Nephron (organoid): ENCODE data around the gene HOXB6.

Source experiments
- H3K27ac Mint-ChIP-seq, 3 experiments: 2 replicates each; pipeline ENCODE4 v1.8.0; 2020; ENCODE audit warnings: mixed read lengths in 3 of 3, mild to moderate bottlenecking in 2 of 3, moderate library complexity in 1 of 3
- H3K27me3 Mint-ChIP-seq: 2 replicates; pipeline ENCODE4 v1.8.0; 2021; ENCODE audit warnings: low read depth, mild to moderate bottlenecking, moderate library complexity, mixed read lengths
- H3K36me3 Mint-ChIP-seq: 2 replicates; pipeline ENCODE4 v1.8.0; 2020; ENCODE audit warnings: low read depth, mixed read lengths
- H3K4me1 Mint-ChIP-seq: 2 replicates; pipeline ENCODE4 v1.8.0; 2020; ENCODE audit warnings: mixed read lengths
- H3K4me3 Mint-ChIP-seq, 3 experiments: 2 replicates each; pipeline ENCODE4 v1.8.0; 2020; ENCODE audit warnings: mild to moderate bottlenecking in 3 of 3, mixed read lengths in 3 of 3, moderate library complexity in 2 of 3
- H3K9me3 Mint-ChIP-seq: 2 replicates; pipeline ENCODE4 v1.8.0; 2020; ENCODE audit warnings: mixed read lengths
- CTCF ChIP-seq, 3 experiments: fragments of 200-600 bp; sonication (generic); IDR thresholded peaks; one replicate each; pipeline ENCODE4 v1.5.0; 2021; ENCODE audit warnings: antibody characterized with exemption in 3 of 3; ENCODE audit not compliant: unreplicated experiment in 3 of 3

The HOXB6 gene

GRCh38 chr17:48611681-48612455 is 7.1 kb upstream of the HOXB6 start:
- Mint-ChIP-seq H3K4me1 (peaks cover 52% of the 10 kb centered on the region), H3K4me3 (peak overlapping the region; percentile 94 to 98 (median 94)), H3K36me3 (peaks cover 12% of the 10 kb centered on the region), H3K9me3 (no peaks in the 10 kb centered on the region), H3K27me3 (peaks cover 78% of the 10 kb centered on the region), H3K27ac (peak overlapping the region in 2 of 3 experiments; percentile 98 to 99)
- no peak for TF ChIP-seq CTCF (IDR thresholded peaks at IDR 0.05; ENCODE audit: unreplicated experiment in 3 of 3)

DNA sequence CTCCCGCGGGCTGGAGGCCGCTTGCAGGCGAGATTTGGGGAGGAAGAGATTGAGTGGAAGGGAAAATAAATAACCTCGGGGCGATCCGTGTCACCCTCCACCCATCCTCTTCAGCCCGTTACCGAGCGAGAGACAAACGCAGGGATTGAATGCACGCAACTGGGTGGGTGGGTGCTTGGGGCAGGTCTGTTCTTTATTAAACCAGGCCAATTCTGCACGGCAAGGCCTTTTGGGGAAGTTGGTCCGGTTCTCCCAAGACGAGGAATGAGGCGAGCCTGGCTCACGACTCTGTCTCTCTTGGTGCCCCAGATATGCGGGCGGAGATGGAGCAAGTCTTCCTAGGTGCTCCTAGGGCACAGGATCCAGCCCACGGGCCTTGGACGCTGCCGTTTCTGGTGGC is 6.4 kb upstream of the HOXB6 start:
- Mint-ChIP-seq H3K36me3 (peaks cover 12% of the 10 kb centered on the region), H3K4me3 (peak overlapping the region; percentile 94 to 98 (median 94)), H3K27ac (peak overlapping the region in 2 of 3 experiments; percentile 98 to 99), H3K9me3 (no peaks in the 10 kb centered on the region), H3K4me1 (peaks cover 54% of the 10 kb centered on the region), H3K27me3 (peaks cover 77% of the 10 kb centered on the region)
- no peak for TF ChIP-seq CTCF (IDR thresholded peaks at IDR 0.05; ENCODE audit: unreplicated experiment in 3 of 3)

GRCh38 chr17:48610282-48611211 is 5.8 kb upstream of the HOXB6 start, which contains the start of gene HOXB7:
Gene HOXB7, minus strand, starts transcription at chr17:48611017. Its CDS starts 99 bp downstream, at chr17:48610918.
- H3K36me3 Mint-ChIP-seq = peaks cover 12% of the 10 kb centered on the region
- H3K27ac Mint-ChIP-seq = peak within 1 kb of the TSS in 2 of 3 experiments; percentile 98 to 99
- peaks cover 52% of the 10 kb centered on the region for H3K4me1 Mint-ChIP-seq
- no peak for TF ChIP-seq CTCF (IDR thresholded peaks at IDR 0.05; ENCODE audit: unreplicated experiment in 3 of 3)
- H3K9me3 Mint-ChIP-seq = no peaks in the 10 kb centered on the region
- peaks cover 75% of the 10 kb centered on the region for H3K27me3 Mint-ChIP-seq
- H3K4me3 Mint-ChIP-seq = peak within 1 kb of the TSS; percentile 94 to 98 (median 94)

DNA sequence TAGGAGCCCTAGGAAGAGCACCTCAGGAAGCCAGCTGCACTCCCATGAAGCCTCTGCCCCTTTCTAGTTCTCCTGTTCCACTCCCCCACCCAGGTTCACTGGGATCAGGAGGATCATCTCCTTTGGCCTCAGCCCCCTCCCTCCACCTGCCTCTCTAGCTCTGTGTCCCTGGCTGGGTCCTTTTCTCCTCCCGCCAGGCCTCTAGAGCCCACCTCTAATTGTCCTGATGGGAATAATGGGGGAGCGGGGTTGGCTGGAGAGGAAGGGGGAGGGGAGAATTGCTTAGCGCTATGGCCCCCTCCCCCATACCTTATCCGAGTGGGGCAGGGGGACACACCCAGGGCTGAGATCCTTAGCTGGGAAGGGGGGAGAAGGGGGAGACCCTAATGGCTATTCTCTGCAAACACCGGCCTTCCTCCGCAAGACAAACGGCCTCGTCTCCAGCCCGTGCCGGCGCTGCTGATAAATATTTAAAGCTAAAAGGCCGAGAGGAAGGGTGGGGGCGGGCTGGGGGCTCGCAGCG is 5.0 kb upstream of the HOXB6 start:
- H3K9me3 Mint-ChIP-seq = no peaks in the 10 kb centered on the region
- H3K27ac Mint-ChIP-seq = peak overlapping the region in 2 of 3 experiments; percentile 98 to 99
- peaks cover 46% of the 10 kb centered on the region for H3K4me1 Mint-ChIP-seq
- H3K27me3 Mint-ChIP-seq = peaks cover 68% of the 10 kb centered on the region
- H3K4me3 Mint-ChIP-seq = peak overlapping the region; percentile 94 to 98 (median 94)
- no peak for TF ChIP-seq CTCF (IDR thresholded peaks at IDR 0.05; ENCODE audit: unreplicated experiment in 3 of 3)
- peaks cover 12% of the 10 kb centered on the region for H3K36me3 Mint-ChIP-seq

GRCh38 chr17:48609033-48609432 is 4.2 kb upstream of the HOXB6 start:
- Mint-ChIP-seq H3K4me1 (peaks cover 45% of the 10 kb centered on the region), H3K27ac (peak overlapping the region in 2 of 3 experiments; percentile 98 to 99), H3K36me3 (peaks cover 12% of the 10 kb centered on the region), H3K27me3 (peaks cover 60% of the 10 kb centered on the region), H3K9me3 (no peaks in the 10 kb centered on the region), H3K4me3 (peak overlapping the region; percentile 94 to 98 (median 94))
- no peak for TF ChIP-seq CTCF (IDR thresholded peaks at IDR 0.05; ENCODE audit: unreplicated experiment in 3 of 3)
